ENCODE data around the gene SYNC. TPM values are rescaled to one million over a fixed set of nuclear protein-coding genes. Genes with fewer than 3 reads are reported as not detected.
"Not testable (repeated sequence)": the region's sequence is repeated elsewhere in the genome, so short reads cannot be mapped to it uniquely, and the experiment has no call there.

The SYNC gene
- total RNA-seq, 1 donor from 2014 or later, result 10.3 TPM

DNA sequence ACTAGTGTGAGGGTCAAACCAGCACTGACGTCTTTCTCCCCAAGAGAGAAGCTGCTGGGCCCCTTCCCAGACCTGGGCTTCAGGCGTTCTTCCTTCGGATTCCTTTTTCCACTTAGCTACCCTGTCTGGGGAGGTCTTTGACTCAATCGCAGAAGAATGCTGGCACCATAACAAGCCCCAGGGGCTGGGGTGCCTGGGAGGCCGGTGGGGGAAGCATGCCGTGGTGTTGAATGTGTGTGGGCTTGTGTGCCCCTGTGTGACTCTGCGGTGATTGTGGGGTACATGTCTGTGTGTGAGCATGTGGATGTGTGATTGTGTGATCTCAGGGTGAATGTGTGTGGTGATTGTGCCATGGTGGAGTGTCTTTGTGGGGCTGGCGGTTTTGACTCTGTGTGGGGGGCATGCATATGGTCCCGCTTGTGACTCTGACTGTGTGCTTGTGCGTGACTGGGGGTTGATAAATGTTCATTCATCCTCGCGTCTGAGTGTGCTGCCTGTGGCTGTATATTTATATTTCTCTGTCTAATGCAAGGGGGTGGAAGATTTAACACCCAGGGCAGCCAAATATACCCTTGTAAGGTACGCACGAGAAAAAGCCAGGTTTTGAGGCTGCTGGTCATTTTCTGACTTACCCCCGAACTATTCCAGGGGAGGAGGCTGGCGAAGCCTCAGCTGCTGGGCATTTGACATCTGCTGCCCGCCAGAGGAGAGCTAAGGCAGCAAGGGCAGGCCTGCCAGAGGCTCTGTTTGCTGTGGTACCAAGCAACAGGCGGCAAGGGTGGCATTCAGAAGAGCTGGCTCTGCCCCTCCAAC, 1.1 kb upstream of the SYNC start:
- peak overlapping the region; percentile 84 for H3K4me3 ChIP-seq (ENCODE audit: low read depth, low read length)
- peak; percentile 38 for DNase-seq (ENCODE audit: low read depth)
- TF ChIP-seq, protein P1, sequence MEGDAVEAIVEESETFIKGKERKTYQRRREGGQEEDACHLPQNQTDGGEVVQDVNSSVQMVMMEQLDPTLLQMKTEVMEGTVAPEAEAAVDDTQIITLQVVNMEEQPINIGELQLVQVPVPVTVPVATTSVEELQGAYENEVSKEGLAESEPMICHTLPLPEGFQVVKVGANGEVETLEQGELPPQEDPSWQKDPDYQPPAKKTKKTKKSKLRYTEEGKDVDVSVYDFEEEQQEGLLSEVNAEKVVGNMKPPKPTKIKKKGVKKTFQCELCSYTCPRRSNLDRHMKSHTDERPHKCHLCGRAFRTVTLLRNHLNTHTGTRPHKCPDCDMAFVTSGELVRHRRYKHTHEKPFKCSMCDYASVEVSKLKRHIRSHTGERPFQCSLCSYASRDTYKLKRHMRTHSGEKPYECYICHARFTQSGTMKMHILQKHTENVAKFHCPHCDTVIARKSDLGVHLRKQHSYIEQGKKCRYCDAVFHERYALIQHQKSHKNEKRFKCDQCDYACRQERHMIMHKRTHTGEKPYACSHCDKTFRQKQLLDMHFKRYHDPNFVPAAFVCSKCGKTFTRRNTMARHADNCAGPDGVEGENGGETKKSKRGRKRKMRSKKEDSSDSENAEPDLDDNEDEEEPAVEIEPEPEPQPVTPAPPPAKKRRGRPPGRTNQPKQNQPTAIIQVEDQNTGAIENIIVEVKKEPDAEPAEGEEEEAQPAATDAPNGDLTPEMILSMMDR (conservative IDR thresholded peaks at IDR 0.05; ENCODE audit: low read depth, low read length), result no peak

- no peak for DNase-seq (ENCODE audit: low read depth)
- H3K4me3 ChIP-seq (ENCODE audit: low read depth, low read length), result peak overlapping the region; percentile 84
- TF ChIP-seq, protein P1 (conservative IDR thresholded peaks at IDR 0.05; ENCODE audit: low read depth, low read length), result no peak
Observed at GRCh38 chr1:32701951-32702598, 495 bp downstream of the SYNC start.

DNA sequence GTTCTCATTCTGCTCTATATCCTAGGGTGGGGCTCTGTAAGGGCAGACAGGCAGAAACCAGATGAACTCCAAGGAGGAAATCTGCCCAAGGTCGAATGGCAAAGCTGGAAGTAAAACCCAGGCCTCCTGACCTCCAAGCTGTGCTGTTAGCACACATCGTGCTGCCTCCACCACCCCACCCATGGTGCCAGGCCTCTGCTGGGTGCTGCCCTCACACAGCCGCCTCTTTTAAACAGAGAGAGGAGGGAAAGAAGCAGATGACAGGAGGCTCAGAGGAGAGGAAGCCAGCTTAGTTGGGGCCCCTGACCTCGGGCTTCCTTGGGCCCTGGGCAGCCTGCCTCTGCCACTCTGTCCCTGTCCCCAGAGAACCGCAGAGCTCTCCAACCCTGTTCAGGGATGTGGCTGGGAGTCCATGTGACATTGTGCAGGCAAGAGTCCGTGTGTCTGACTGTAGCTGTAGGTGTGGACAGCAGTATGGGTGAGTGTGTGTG, 1.1 kb downstream of the SYNC start:
- H3K4me3 ChIP-seq (ENCODE audit: low read depth, low read length), result peak overlapping the region; percentile 84
- no peak for DNase-seq (ENCODE audit: low read depth)

DNA sequence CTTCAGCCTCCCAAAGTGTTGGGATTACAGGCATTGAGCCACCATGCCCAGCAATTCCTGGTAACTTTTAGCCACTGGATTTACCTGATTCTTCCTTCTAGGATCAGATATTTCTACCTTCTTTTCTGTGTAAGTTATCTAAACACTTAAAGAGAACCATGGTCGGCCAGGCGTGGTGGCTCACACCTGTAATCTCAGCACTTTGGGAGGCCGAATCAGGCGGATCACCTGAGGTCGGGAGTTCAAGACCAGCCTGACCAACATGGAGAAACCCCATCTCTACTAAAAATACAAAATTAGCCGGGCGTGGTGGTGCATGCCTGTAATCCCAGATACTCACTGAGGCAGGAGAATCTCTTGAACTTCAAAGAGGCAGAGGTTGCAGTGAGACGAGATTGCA, 5.6 kb downstream of the SYNC start:
- H3K4me3 ChIP-seq (ENCODE audit: low read depth, low read length); DNase-seq (ENCODE audit: low read depth): not testable (repeated sequence)

More for the DNA sequence above, 1.1 kb downstream of the SYNC start:
- TF ChIP-seq, protein P1 (conservative IDR thresholded peaks at IDR 0.05; ENCODE audit: low read depth, low read length), result no peak

DNA sequence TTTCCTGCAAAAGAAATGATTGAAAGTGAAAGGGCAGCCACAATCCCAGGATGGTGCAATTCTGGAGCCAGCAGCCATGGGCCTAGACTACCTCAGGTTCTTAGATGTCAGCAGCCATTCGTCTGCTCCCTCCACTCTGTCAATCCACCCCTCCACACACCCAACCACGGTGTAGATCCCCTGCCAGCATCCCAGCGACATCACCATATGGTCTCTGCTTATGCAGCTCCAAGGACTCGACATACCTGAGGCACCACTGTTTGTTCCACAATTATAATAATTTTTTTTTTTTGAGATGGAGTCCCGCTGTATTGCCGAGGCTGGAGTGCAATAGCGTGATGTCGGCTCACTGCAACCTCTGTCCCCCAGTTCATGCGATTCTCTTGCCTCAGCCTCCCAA, 6.5 kb downstream of the SYNC start:
- no peak overlapping the region for H3K4me3 ChIP-seq (ENCODE audit: low read depth, low read length)
- no peak for DNase-seq (ENCODE audit: low read depth)
- TF ChIP-seq, protein P1 (conservative IDR thresholded peaks at IDR 0.05; ENCODE audit: low read depth, low read length), result no peak

DNA sequence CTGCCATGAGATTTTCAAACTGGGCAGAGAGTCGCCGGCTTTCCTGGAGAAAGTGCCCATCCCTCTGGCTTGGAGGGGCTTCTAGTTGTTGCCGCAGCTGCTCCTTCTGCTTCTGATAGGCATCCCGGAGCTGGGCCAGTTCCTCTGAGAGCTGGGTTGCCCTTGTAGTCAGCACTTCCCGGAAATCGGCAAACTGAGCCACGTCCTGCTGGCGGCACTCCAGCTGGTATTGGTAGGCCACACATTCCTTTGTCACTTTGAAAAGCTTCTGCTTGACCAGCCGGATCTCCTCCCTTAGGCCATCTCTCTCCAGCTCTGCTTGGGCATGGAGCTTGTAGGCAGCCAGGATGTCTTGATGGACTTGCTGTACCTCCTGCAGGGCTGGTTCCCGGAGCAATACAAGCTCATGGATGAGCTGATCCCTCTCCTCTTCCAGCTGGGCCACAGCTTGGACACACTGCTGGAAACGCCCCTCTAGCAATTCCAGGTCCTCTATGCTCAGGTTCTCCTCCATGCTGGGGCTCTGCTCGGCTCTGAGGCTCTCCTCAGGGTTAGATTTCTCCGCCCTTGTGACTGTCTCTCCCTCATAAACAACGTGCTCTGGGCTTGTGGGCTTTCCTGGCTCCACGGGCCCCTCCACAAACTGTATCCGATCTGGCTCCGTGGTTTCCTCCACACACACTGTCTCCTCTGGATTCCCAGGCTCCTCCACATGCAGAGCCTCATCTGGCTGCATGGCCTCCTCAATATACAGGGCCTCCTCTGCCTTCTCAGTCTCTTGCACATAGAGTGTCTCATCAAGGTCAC, 7.3 kb downstream of the SYNC start:
- no peak overlapping the region for H3K4me3 ChIP-seq (ENCODE audit: low read depth, low read length)
- TF ChIP-seq, protein P1 (conservative IDR thresholded peaks at IDR 0.05; ENCODE audit: low read depth, low read length), result no peak
- DNase-seq (ENCODE audit: low read depth), result no peak

All from epithelial cell of proximal tubule (primary cell).